Measurements from ENCODE around the gene NAIP. TPM values are rescaled to one million over a fixed set of nuclear protein-coding genes. Genes with fewer than 3 reads are reported as not detected.

Gene NAIP
- total RNA-seq, 1 donor from 2014 or later, result 12.9 TPM

Other genes starting within 250 kb of the NAIP start
- 3.0 and 4.1 TPM in 2 replicates for gene SERF1A, start 124.7 kb downstream of the NAIP start, total RNA-seq
- 35.7 and 45.1 TPM in 2 replicates for gene SMN1, start 100.3 kb downstream of the NAIP start, total RNA-seq
- gene GTF2H2, start 42.3 kb upstream of the NAIP start, total RNA-seq, result 16.4 and 21.3 TPM in 2 replicates

Data from T-helper 1 cell treated with Interleukin-12 subunit alpha and Interleukin-12 subunit beta and Interleukin-4 antibody, amounts not matched to agents 30 ng/mL and 1 ng/mL, for 36 hours (primary cell).